Neural progenitor cell (in vitro differentiated cells): ENCODE data around the gene TVP23A.

ENCODE experiments used
- CTCF ChIP-seq: fragments of 200-600 bp; sonication (generic); IDR thresholded peaks from 2 replicates; pipeline ENCODE4 v1.5.1; 2017; ENCODE audit warnings: antibody characterized with exemption, mild to moderate bottlenecking
- EZH2 ChIP-seq: fragments of 200-600 bp; sonication (generic); IDR thresholded peaks from 2 replicates; pipeline ENCODE4 v1.6.1; 2017; ENCODE audit warnings: antibody characterized with exemption, mild to moderate bottlenecking, moderate library complexity
- EZH2phosphoT487 ChIP-seq: fragments of 200-600 bp; sonication (generic); IDR thresholded peaks from 2 replicates; pipeline ENCODE4 v1.6.1; 2017; ENCODE audit warnings: antibody characterized with exemption

GRCh38 chr16:10805334-10805733, 13.3 kb downstream of the TVP23A start:
- TF ChIP-seq CTCF (no peak), EZH2phosphoT487 (no peak), EZH2 (no peak)
